Brain pericyte (primary cell): ENCODE data around the gene ANKRD42.

Experiments
- DNase-seq: peaks from one replicate; pipeline ENCODE4 v3.0.0-alpha.2; 2012; ENCODE audit warnings: low read depth, low spot score

The ANKRD42 gene

DNA sequence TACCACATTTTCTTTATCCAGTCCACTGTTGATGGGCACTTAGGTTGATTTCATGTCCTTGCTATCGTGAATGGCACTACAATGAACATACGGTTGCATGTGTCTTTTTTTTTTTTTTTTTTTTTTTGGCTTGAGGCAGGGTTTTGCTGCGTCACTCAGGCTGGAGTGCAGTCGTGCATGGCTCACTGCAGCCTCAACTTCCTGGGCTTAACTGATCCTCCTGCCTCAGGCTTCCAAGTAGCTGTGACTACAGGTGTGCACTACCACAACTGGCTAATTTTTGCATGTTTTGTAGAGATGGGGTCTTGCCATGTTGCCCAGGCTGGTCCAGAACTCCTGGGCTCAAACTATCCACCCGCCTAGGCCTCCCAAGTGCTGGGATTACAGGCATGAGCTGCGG is 94.1 kb downstream of the ANKRD42 start:
- no peak for DNase-seq

DNA sequence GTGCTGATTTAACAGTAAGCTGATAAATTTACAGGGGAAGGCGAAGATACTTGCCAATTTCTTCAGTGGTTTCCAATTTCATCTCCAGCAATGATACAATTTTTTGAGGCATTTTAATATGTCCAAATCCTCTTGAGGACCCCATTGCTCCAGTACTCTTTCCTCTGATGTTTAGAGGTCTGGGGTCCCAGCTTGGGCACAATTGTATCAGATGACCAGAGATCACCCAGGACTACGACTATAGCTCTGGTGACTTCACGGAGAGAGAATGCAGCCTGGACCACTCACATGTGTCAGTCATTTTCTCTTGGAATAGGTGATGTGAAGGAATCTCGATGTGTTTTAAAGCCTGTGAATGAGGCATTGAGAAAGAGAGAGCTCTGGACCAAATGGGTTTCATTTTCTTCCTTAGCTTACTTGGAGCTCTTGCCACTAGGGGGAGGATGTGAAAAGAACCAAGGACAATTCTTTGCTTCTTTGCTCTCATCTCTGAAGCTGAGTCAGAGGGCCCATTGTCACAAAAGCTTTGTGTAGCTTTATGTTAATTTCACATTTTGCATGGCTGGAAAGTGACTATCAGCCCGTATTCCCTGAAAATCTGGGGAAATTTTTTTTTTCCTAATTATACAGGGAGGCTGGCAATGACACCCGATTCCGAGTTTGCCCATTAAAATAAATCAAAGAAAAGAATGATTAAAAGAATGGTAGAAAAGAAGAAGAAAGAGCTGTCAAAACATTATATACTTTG is 99.4 kb downstream of the ANKRD42 start:
- no peak for DNase-seq

DNA sequence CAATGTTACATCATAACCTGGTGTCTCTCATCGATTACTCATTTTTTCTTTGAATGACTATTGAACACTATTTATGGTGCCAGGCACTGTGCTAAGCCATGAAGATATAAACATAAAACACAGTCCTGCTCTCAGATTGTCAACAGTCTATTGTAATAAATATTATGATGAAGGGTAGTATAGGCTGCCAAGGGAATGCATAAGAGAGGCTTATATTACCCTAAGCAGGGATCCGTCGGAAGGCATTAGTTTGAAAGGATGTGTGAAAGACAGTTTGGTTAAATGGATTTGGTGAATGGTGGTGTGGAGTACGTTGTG is 99.9 kb downstream of the ANKRD42 start:
- DNase-seq, result no peak

DNA sequence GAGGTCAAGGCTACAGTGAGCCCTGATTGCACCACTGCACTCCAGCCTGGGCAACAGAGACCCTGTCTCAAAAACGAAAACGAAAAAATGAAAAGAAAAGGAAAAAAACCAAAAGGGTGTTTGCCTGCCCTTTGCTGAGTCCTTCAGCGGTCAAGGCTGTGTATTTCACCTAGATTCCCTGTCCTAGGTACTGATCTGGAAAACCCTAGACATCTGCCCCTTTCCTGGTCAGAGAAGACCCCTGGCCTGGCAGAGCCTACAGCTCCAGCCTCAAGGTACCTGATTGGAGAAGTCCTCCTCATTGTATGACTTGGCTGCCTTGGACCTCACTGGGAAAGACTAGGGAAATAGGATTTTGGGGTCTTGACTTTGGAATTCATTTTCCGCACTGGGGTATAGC is 100.7 kb downstream of the ANKRD42 start:
- DNase-seq, result no peak
